K562 (cell line): ENCODE measurements around the gene RNU6-9. TPM values are rescaled to one million over a fixed set of nuclear protein-coding genes. Genes with fewer than 3 reads are reported as not detected.

Experiments used
- ATAC-seq: fragments of 200-7000 bp; cut with Tn5 transposase; 3 replicates; pipeline ENCODE4 v1.9.1; 2020; ENCODE audit warnings: moderate library complexity
- BruUV-seq: library from RNA; stranded (reverse); fragments of 400-500 nt; replicated peaks from 2 replicates; lab custom pipeline; 2021; lab: Mats Ljungman, UMichigan
- CTCF ChIA-PET: fragments of 300-600 bp; formaldehyde crosslinking; extraction: SDS; loops from one replicate; lab custom pipeline; 2021; ENCODE audit warnings: low intra/inter-chr PET ratio; lab: Yijun Ruan, JAX
- POLR2A ChIA-PET: fragments of 300-600, 350-650 bp; sonication (Branson Sonifier 250); formaldehyde crosslinking; extraction: SDS; loops from one replicate; lab custom pipeline; 2021; ENCODE audit warnings: antibody characterized with exemption, inconsistent platforms; lab: Yijun Ruan, JAX
- DNase-seq, 4 experiments: peaks; one replicate each; pipeline versions ENCODE4 v3.0.0 to v3.0.0-alpha.2; 2011 to 2018; ENCODE audit warnings: low spot score in 3 of 4, mixed read lengths in 3 of 4; ENCODE audit errors: extremely low read depth in 1 of 4
- FAIRE-seq: peaks from 2 replicates; lab custom pipeline; 2011; peaks lifted over from hg19 to GRCh38; lab: Jason Lieb, UNC
- H2AFZ ChIP-seq: 2 replicates; pipeline ENCODE4 v1.6.0; 2011; ENCODE audit warnings: low read depth, low read length, control low read depth, inconsistent platforms
- H3K27ac ChIP-seq: fragments of 200-600 bp; 3 replicates; pipeline ENCODE4 v1.8.0; 2011; ENCODE audit warnings: low read depth, mild to moderate bottlenecking, control low read depth, inconsistent platforms, low read length, moderate library complexity, mixed read lengths; ENCODE audit errors: extremely low read depth
- H3K27me3 ChIP-seq, 2 experiments: fragments of 300-600 bp in 1 of 2; 2 replicates in 1 of 2; 3 replicates in 1 of 2; pipeline versions ENCODE4 v1.6.0 to v1.8.0; 2011; ENCODE audit warnings: inconsistent platforms in 2 of 2, low read length in 2 of 2, mild to moderate bottlenecking in 1 of 2, mixed read lengths in 1 of 2, moderate library complexity in 1 of 2; ENCODE audit not compliant: control insufficient read depth in 2 of 2, insufficient read depth in 2 of 2
- H3K36me3 ChIP-seq: fragments of 300-600 bp; 3 replicates; pipeline ENCODE4 v1.8.0; 2011; ENCODE audit warnings: mild to moderate bottlenecking, low read length, inconsistent platforms; ENCODE audit not compliant: control insufficient read depth, insufficient read depth
- H3K4me1 ChIP-seq, 2 experiments: fragments of 200-600 bp in 1 of 2; replicated peaks in 1 of 2; 2 replicates in 1 of 2; 3 replicates in 1 of 2; pipeline versions ENCODE4 v1.5.1 to v1.8.0; 2011; ENCODE audit warnings: inconsistent platforms in 2 of 2, low read length in 2 of 2, mild to moderate bottlenecking in 1 of 2, mixed read lengths in 1 of 2, moderate library complexity in 1 of 2; ENCODE audit not compliant: control insufficient read depth in 2 of 2, insufficient read depth in 2 of 2
- H3K4me2 ChIP-seq: 2 replicates; pipeline ENCODE4 v1.6.1; 2011; ENCODE audit warnings: low read length, control low read depth, inconsistent platforms, mixed read lengths; ENCODE audit not compliant: insufficient read depth
- H3K4me3 ChIP-seq: fragments of 200-600 bp; sonication (generic), shearing (Covaris generic); 2 replicates; pipeline ENCODE4 v1.5.1; 2016; ENCODE audit warnings: control low read depth, inconsistent platforms
- H3K79me2 ChIP-seq: fragments of 200-600 bp; 3 replicates; pipeline ENCODE4 v1.8.0; 2011; ENCODE audit warnings: low read length, inconsistent platforms; ENCODE audit not compliant: control insufficient read depth, insufficient read depth
- H3K9ac ChIP-seq, 2 experiments: 2 replicates each; pipeline versions ENCODE4 v1.6.0 to v1.6.1; 2011; ENCODE audit warnings: low read depth in 2 of 2, low read length in 2 of 2, control low read depth in 1 of 2, inconsistent platforms in 1 of 2, mild to moderate bottlenecking in 1 of 2, mixed read lengths in 1 of 2; ENCODE audit not compliant: insufficient read depth in 1 of 2
- H3K9me1 ChIP-seq: one replicate; pipeline ENCODE4 v1.6.0; 2011; ENCODE audit warnings: inconsistent platforms, mild to moderate bottlenecking, low read length, moderate library complexity; ENCODE audit not compliant: control insufficient read depth, insufficient read depth
- H3K9me3 ChIP-seq: replicated peaks from 2 replicates; pipeline ENCODE4 v1.5.1; 2011; ENCODE audit warnings: low read depth, low read length, inconsistent platforms; ENCODE audit not compliant: control insufficient read depth, insufficient read depth
- H4K20me1 ChIP-seq: replicated peaks from 2 replicates; pipeline ENCODE4 v1.6.1; 2011; ENCODE audit warnings: low read length, inconsistent platforms, mixed read lengths; ENCODE audit not compliant: control insufficient read depth, insufficient read depth
- HMGN3 ChIP-seq: IDR thresholded peaks from 2 replicates; pipeline ENCODE4 v1.6.1; 2011; ENCODE audit warnings: borderline replicate concordance, low read depth, mild to moderate bottlenecking, mixed read lengths, low read length; ENCODE audit not compliant: insufficient read length; ENCODE audit errors: extremely low read depth
- POLR2G ChIP-seq: fragments of 200-400 bp; formaldehyde crosslinking; IDR thresholded peaks from 2 replicates; pipeline ENCODE4 v1.6.1; 2017; ENCODE audit warnings: low read depth, mild to moderate bottlenecking, antibody characterized with exemption, low read length, moderate library complexity
- RBM22 ChIP-seq: fragments of 200-400 bp; formaldehyde crosslinking; IDR thresholded peaks from 2 replicates; pipeline ENCODE4 v1.6.1; 2018; ENCODE audit warnings: low read length, low read depth; ENCODE audit not compliant: poor library complexity, severe bottlenecking
- SREBF1 ChIP-seq: fragments of 150-350 bp; IDR thresholded peaks from 2 replicates; pipeline ENCODE4 v1.6.1; 2014; ENCODE audit warnings: antibody characterized with exemption, low read depth, low read length, borderline replicate concordance
- ZBTB7A ChIP-seq: IDR thresholded peaks from 2 replicates; pipeline ENCODE4 v1.6.1; 2011; ENCODE audit warnings: low read depth, mild to moderate bottlenecking, low read length, moderate library complexity, borderline replicate concordance; ENCODE audit not compliant: control insufficient read depth
- WGBS: fragments of 100-300 bp; shearing (Covaris generic); methylation state at CpG from one replicate; pipeline ENCODE4 v1.1.6; 2016; ENCODE audit warnings: low coverage, mixed read lengths; ENCODE audit not compliant: insufficient coverage; ENCODE audit errors: missing lambda C conversion rate; 5-methylcytosine and 5-hydroxymethylcytosine counted together
- in situ Hi-C: fragments of 300-500 bp; cut with MboI; formaldehyde crosslinking; loops from 4 replicates; pipeline ENCODE4 v1.15.0; 2018; ENCODE audit warnings: inconsistent platforms, mixed read lengths
- intact Hi-C: fragments of 100-400 bp; cut with micrococcal nuclease; formaldehyde crosslinking; loops from 2 replicates; pipeline ENCODE4 v1.14.2; 2022
- polyA plus RNA-seq, 8 experiments: library from polyadenylated mRNA; depleted of rRNA in 4 of 8; stranded (reverse) in 5 of 8; unstranded in 3 of 8; fragments of >200 nt; fragmentation: Nextera tagmentation in 2 of 8; fragmentation: Illumina TruSeq in 1 of 8; extraction: Ambion mirVana in 2 of 8; extraction: Trizol in 1 of 8; gene quantifications; 2 replicates each; pipeline versions ENCODE4 v1.2.1 to v1.2.3, GENCODE V29; 2011 to 2014; ENCODE audit warnings: inconsistent platforms in 1 of 8, missing spikeins in 1 of 8
- total RNA-seq, 7 experiments: library from RNA; depleted of rRNA in 6 of 7; stranded (reverse); fragments of >200 nt in 6 of 7; fragmentation: Illumina TruSeq in 2 of 7; extraction: Trizol in 2 of 7; gene quantifications; 2 replicates each; pipeline versions ENCODE4 v1.2.1 to v1.2.3, GENCODE V29; 2011 to 2021; ENCODE audit warnings: low replicate concordance in 1 of 7
- TF ChIP-seq, protein P1 (sequence below): fragments of 450-650 bp; formaldehyde crosslinking; IDR thresholded peaks from 2 replicates; pipeline ENCODE4 v1.4.0; 2020; ENCODE audit warnings: mild to moderate bottlenecking, moderate library complexity
- TF ChIP-seq, protein P2 (sequence below): sonication (generic); formaldehyde crosslinking; IDR thresholded peaks from 2 replicates; pipeline ENCODE4 v1.8.0; 2022; ENCODE audit warnings: mild to moderate bottlenecking, missing genetic modification reagents
- TF ChIP-seq, protein P3 (sequence below): sonication (generic); formaldehyde crosslinking; IDR thresholded peaks from 2 replicates; pipeline ENCODE4 v1.8.1; 2023; ENCODE audit warnings: mild to moderate bottlenecking, missing genetic modification reagents
- TF ChIP-seq, protein P4 (sequence below): IDR thresholded peaks from 2 replicates; pipeline ENCODE4 v1.6.1; 2016; ENCODE audit warnings: missing genetic modification characterization, missing compliant biosample characterization

RNU6-9 gene
- total and polyA plus RNA-seq, 9 of the 15 experiments (the other 6 are each of a cell fraction or from before 2014, with no cell fraction given): not detected

DNA sequence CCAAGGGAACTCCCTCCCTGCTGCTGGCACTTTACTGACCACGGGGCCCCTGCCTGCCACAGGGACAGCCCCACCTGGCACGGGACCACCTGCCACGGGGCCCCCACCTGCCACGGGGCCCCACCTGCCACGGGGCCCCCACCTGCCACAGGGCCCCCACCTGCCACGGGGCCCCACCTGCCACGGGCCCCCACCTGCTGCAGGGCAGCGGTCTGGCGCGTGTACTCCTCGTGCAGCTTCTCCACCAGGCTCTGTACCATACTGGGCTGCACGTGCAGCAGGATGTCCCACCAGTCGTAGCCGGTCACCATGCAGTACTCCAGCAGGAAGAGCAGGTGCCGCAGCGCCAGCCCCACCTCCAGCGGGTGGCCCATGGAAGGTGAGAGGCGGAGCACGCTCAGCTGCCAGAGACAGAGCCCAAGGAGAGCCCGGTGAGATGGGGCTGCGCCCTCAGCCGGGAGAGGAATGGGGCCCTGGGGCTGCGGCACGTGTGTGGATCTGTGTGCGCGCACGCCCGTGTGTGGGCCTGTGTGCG, 16.4 kb upstream of the RNU6-9 start:
- WGBS: 93% methylated on average over 25 of the region's 29 CpGs
- peaks cover 56% of the 10 kb centered on the region; the same call in 2 of the 3 replicates for H3K36me3 ChIP-seq
- CTCF ChIA-PET: no interaction called here

More for the DNA sequence above, 16.4 kb upstream of the RNU6-9 start:
- peak overlapping the region in 1 of 2 experiments; percentile 35; a peak in 2 of 4 replicates for H3K9ac ChIP-seq
- no peak overlapping the region for H3K27ac ChIP-seq
- H3K79me2 ChIP-seq: no peaks in the 10 kb centered on the region
- TF ChIP-seq POLR2G: peak; percentile 61; the same call in 1 of the 2 replicates
- TF ChIP-seq, protein P1, sequence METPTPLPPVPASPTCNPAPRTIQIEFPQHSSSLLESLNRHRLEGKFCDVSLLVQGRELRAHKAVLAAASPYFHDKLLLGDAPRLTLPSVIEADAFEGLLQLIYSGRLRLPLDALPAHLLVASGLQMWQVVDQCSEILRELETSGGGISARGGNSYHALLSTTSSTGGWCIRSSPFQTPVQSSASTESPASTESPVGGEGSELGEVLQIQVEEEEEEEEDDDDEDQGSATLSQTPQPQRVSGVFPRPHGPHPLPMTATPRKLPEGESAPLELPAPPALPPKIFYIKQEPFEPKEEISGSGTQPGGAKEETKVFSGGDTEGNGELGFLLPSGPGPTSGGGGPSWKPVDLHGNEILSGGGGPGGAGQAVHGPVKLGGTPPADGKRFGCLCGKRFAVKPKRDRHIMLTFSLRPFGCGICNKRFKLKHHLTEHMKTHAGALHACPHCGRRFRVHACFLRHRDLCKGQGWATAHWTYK (CRISPR knock-in tag): peak; percentile 90; the same call in 1 of the 2 replicates
- TF ChIP-seq, protein P2, sequence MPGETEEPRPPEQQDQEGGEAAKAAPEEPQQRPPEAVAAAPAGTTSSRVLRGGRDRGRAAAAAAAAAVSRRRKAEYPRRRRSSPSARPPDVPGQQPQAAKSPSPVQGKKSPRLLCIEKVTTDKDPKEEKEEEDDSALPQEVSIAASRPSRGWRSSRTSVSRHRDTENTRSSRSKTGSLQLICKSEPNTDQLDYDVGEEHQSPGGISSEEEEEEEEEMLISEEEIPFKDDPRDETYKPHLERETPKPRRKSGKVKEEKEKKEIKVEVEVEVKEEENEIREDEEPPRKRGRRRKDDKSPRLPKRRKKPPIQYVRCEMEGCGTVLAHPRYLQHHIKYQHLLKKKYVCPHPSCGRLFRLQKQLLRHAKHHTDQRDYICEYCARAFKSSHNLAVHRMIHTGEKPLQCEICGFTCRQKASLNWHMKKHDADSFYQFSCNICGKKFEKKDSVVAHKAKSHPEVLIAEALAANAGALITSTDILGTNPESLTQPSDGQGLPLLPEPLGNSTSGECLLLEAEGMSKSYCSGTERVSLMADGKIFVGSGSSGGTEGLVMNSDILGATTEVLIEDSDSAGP: no peak
- TF ChIP-seq, protein P3, sequence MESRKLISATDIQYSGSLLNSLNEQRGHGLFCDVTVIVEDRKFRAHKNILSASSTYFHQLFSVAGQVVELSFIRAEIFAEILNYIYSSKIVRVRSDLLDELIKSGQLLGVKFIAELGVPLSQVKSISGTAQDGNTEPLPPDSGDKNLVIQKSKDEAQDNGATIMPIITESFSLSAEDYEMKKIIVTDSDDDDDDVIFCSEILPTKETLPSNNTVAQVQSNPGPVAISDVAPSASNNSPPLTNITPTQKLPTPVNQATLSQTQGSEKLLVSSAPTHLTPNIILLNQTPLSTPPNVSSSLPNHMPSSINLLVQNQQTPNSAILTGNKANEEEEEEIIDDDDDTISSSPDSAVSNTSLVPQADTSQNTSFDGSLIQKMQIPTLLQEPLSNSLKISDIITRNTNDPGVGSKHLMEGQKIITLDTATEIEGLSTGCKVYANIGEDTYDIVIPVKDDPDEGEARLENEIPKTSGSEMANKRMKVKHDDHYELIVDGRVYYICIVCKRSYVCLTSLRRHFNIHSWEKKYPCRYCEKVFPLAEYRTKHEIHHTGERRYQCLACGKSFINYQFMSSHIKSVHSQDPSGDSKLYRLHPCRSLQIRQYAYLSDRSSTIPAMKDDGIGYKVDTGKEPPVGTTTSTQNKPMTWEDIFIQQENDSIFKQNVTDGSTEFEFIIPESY (CRISPR knock-in tag): peak; percentile 64
- TF ChIP-seq ZBTB7A: 0 out of 2 replicates have a peak, but pooled peaks have one; percentile 32
- TF ChIP-seq SREBF1: no peak
- TF ChIP-seq, protein P4, sequence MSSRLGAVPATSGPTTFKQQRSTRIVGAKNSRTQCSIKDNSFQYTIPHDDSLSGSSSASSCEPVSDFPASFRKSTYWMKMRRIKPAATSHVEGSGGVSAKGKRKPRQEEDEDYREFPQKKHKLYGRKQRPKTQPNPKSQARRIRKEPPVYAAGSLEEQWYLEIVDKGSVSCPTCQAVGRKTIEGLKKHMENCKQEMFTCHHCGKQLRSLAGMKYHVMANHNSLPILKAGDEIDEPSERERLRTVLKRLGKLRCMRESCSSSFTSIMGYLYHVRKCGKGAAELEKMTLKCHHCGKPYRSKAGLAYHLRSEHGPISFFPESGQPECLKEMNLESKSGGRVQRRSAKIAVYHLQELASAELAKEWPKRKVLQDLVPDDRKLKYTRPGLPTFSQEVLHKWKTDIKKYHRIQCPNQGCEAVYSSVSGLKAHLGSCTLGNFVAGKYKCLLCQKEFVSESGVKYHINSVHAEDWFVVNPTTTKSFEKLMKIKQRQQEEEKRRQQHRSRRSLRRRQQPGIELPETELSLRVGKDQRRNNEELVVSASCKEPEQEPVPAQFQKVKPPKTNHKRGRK (tag): no peak
- TF ChIP-seq HMGN3: peak; percentile 34
- peak; percentile 4 for TF ChIP-seq RBM22
- peaks cover 10 to 45% of the 10 kb centered on the region in 2 experiments for H3K4me1 ChIP-seq
- DNase-seq (peak in 1 of 4 experiments; percentile 7), ATAC-seq (no peak), FAIRE-seq (no peak)
- no peak overlapping the region for H3K4me3 ChIP-seq
- H4K20me1 ChIP-seq: no peaks in the 10 kb centered on the region; the same call in none of the 2 replicates
- no peaks in the 10 kb centered on the region for H3K9me3 ChIP-seq
- intact Hi-C loops: no loop called here
- in situ Hi-C loops: no loop called here
- H2AFZ ChIP-seq: no peak overlapping the region
- H3K4me2 ChIP-seq: no peak overlapping the region
- BruUV-seq: no TSS peak
- POLR2A ChIA-PET: interaction anchor here (0.7 kb wide), 1 partner anchor 369 kb away, joined by 3 read pairs; no protein-coding TSS in a partner anchor
- H3K27me3 ChIP-seq: no peaks in the 10 kb centered on the region
- H3K9me1 ChIP-seq: no peaks in the 10 kb centered on the region
